Small intestine (tissue), 7 donors: Measurements from ENCODE around the gene TMEM125. TPM values are rescaled to one million over a fixed set of nuclear protein-coding genes. Genes with fewer than 3 reads are reported as not detected.
A peak's percentile ranks its signal among the peaks of the same experiment; 100 is the strongest.

Source experiments
- DNase-seq, 2 donors: peaks; one replicate each; pipeline versions ENCODE4 v3.0.0 to v3.0.0-alpha.2; 2013
- FAIRE-seq: peaks from 2 replicates; lab custom pipeline; 2012; peaks lifted over from hg19 to GRCh38; lab: Jason Lieb, UNC
- H3K27ac ChIP-seq, 3 donors: one replicate each; pipeline ENCODE4 v1.5.1; 2013; ENCODE audit warnings: low read length in 2 of 3, mild to moderate bottlenecking in 2 of 3, control low read depth in 1 of 3, inconsistent platforms in 1 of 3, low read depth in 1 of 3, moderate library complexity in 1 of 3
- H3K27me3 ChIP-seq, 3 donors: one replicate each; pipeline ENCODE4 v1.6.1; 2013; ENCODE audit warnings: low read length in 3 of 3, inconsistent platforms in 1 of 3; ENCODE audit not compliant: control insufficient read depth in 3 of 3, insufficient read depth in 3 of 3
- H3K36me3 ChIP-seq, 3 donors: one replicate each; pipeline ENCODE4 v1.6.1; 2013; ENCODE audit warnings: low read length in 3 of 3, inconsistent platforms in 1 of 3, low read depth in 1 of 3, mild to moderate bottlenecking in 1 of 3, moderate library complexity in 1 of 3; ENCODE audit not compliant: control insufficient read depth in 3 of 3, insufficient read depth in 2 of 3
- H3K4me1 ChIP-seq, 3 donors: one replicate each; pipeline ENCODE4 v1.6.1; 2013; ENCODE audit warnings: low read length in 2 of 3, inconsistent platforms in 1 of 3, low read depth in 1 of 3, mild to moderate bottlenecking in 1 of 3, moderate library complexity in 1 of 3; ENCODE audit not compliant: control insufficient read depth in 3 of 3, insufficient read depth in 2 of 3
- H3K4me3 ChIP-seq, 3 donors: one replicate each; pipeline ENCODE4 v1.5.1; 2013; ENCODE audit warnings: low read length in 3 of 3, control low read depth in 1 of 3, inconsistent platforms in 1 of 3, low read depth in 1 of 3, mild to moderate bottlenecking in 1 of 3, moderate library complexity in 1 of 3
- H3K9me3 ChIP-seq, 2 donors: one replicate each; pipeline ENCODE4 v1.6.1; 2013; ENCODE audit warnings: low read depth in 1 of 2, low read length in 1 of 2; ENCODE audit not compliant: control insufficient read depth in 2 of 2, insufficient read depth in 1 of 2
- WGBS, 3 donors: extraction: QIAGEN DNeasy Blood & Tissue Kit; methylation state at CpG; one replicate each; pipeline ENCODE4 v1.1.7; 2013; 5-methylcytosine and 5-hydroxymethylcytosine counted together
- polyA plus RNA-seq, 4 donors: library from polyadenylated mRNA; stranded (reverse) in 3 of 4; unstranded in 1 of 4; fragments of 200-250 nt in 3 of 4; fragments of 120-200 nt in 1 of 4; gene quantifications; one replicate each; pipeline versions ENCODE4 v1.2.1 to v1.2.3, GENCODE V29; 2013
- donor health status: healthy with polysubstance abuse.
- donor health status: control.
- donor health status: control.
- donor health status: Bipolar disorder and iron deficiency.
- donor health status: healthy.

The TMEM125 gene
- polyA plus RNA-seq, 4 donors = 38.3 to 94.3 (median 68.5) TPM

DNA sequence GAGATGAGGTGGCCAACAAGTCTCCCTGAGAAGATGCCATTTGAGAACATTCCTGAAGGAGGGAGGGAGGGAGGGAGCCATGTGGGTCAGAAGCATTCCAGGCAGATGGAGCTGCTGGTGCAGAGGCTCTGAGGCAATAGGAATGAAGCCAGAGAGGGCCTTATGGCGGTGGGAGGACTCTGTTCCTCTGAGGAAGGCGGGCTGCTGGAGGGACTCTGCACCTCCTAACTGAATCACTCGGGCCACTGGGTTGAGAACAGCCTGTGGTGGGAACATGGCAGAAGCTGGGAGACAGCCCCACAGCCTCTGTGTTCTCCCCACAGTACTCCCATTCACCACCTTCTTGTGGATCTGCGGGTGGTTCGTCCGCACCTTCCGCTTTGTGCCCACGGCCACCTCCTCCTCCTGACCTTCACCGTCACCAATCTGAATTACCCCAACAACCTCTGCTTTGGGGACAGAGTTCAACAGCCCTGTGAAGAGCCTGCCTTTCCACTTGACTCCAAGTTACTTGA is 2.4 kb upstream of the TMEM125 start:
- no peak overlapping the region for H3K4me3 ChIP-seq
- peaks cover 4 to 24% (median 4%) of the 10 kb centered on the region in 3 donors for H3K4me1 ChIP-seq
- WGBS, 3 donors = 11 to 59% (median 53%) methylated on average over 9 of the region's 9 CpGs
- FAIRE-seq = no peak
- no peaks in the 10 kb centered on the region for H3K27me3 ChIP-seq
- peak overlapping the region; percentile 25 to 84 (median 70) for H3K27ac ChIP-seq
- peak; percentile 89 to 92 for DNase-seq
- peaks cover 0 to 3% of the 10 kb centered on the region in 2 donors for H3K9me3 ChIP-seq
- H3K36me3 ChIP-seq = peaks cover 0 to 3% (median 0%) of the 10 kb centered on the region in 3 donors

DNA sequence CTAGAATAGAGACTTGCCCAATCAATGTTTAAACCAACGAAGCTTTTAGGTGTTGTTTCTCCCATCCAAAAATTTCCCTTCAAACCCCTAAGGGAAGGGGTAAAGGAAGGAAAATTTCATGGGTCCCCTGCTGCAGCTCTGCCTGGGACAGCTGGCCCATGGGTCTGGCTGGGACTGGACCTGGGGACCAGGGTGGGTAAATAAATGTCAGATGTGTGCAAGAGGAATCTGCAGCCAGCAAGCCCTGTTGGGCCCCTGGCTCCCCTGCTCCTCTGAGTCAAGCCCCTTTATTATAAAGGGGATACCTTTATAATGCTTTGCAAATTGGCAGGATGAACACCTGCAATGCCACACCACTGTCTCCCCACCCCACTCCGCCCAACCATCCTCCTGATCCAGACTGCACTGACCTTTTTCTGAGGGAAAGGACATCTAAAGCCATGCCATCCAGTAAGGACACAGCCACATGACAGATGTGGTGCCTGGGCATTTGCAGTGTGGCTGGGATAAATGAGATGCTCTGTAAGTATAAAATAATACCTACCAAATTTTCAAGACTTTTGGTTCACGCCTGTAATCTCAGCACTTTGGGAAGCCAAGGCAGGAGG is 1.9 kb upstream of the TMEM125 start:
- Histone ChIP-seq H3K36me3 (peaks cover 0 to 9% (median 0%) of the 10 kb centered on the region in 3 donors), H3K27me3 (no peaks in the 10 kb centered on the region), H3K4me3 (no peak overlapping the region), H3K4me1 (peaks cover 4 to 24% (median 4%) of the 10 kb centered on the region in 3 donors), H3K9me3 (peaks cover 0 to 3% of the 10 kb centered on the region in 2 donors), H3K27ac (peak overlapping the region; percentile 25 to 84 (median 70))
- no peak for FAIRE-seq
- DNase-seq = no peak
- WGBS, 3 donors = 68 to 82% (median 70%) methylated on average over 3 of the region's 3 CpGs

DNA sequence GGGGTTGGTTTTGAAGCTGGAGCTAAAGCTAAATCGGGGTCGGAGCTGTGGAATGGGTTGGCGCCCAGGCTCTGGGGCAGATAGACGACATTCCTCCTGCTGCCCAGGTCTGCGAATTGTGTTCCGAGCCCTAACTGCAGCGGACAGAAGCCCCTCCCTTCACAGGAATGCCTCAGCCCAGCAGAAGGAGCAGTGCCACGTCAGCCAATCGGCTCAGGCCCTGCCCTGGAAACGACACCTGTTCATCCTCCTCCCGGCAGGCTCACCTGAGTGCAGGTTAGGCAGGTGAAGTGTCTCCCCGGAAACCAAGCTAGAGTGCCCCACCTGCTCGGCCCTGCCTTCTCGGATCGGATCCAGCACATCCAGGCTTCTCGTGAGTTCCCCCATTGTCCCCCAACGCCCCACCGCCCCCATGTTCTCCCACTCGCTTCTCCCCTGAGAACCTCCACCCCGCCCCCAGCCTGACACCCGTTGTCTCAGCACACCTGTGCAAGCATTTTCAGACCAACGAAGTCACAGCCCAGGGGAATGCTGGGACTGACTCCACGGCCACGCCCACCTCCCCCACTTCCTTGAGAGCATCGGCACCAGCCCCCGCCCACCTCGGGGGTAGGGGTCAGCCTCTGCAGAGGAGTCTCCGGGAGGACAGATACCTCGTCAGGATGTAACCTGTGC is 775 bp downstream of the TMEM125 start:
- Histone ChIP-seq H3K4me1 (peaks cover 4 to 41% (median 4%) of the 10 kb centered on the region in 3 donors), H3K36me3 (peaks cover 0 to 17% (median 0%) of the 10 kb centered on the region in 3 donors), H3K9me3 (no peaks in the 10 kb centered on the region), H3K27me3 (no peaks in the 10 kb centered on the region), H3K27ac (peak overlapping the region; percentile 84 to 91 (median 87)), H3K4me3 (peak overlapping the region in 2 of 3 donors; percentile 47 to 55)
- FAIRE-seq (no peak), DNase-seq (peak; percentile 94 to 97)
- WGBS, 3 donors = 2 to 7% (median 6%) methylated on average over 28 to 29 of the region's 29 CpGs

DNA sequence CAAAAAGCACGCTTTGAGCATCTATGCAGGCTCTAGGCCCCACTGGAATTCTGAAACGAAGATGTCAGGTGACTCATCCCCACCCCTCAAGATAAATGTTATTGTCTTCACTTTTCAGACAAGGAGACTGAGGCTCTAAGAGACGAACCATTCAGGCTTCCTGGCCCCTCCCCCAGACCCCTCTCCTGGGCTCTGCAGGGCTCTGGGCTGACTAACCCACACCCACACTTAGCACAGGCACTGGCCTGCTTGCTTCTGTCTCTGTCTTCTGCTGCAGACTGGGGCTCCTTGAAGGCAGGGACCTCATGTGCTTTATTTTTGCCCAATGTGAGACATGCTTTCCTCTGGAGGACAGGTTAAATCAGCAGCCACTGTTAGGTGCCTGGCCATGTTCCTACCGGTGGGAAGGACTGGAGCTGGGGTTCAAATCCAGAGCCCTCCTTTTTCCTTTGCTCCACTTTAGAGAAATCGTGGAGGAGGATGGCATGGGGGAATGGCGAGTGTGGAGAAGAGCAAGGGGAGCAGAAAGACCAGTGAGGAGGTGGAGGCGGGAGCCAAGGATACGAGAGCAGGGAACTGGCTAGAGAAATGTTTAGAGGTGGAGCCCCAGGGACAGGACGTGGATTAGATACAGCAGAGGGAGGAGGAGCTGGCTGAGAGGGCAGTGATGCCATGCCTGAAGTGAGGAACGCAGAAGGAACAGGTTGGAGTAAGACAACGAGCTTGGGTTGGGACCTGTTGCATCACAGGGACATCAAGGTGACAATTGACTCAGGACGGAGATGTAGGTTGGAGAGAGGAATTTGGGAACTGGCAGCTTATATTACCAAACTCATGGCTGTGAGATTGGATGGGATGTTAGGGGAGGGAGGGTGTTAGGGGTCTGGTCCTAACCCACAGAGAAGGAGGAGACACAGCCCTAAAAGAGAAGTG is 1.7 kb downstream of the TMEM125 start:
- peak overlapping the region in 2 of 3 donors; percentile 47 to 55 for H3K4me3 ChIP-seq
- FAIRE-seq (no peak), DNase-seq (no peak)
- no peaks in the 10 kb centered on the region for H3K9me3 ChIP-seq
- H3K36me3 ChIP-seq = peaks cover 0 to 17% (median 0%) of the 10 kb centered on the region in 3 donors
- H3K27ac ChIP-seq = peak overlapping the region; percentile 43 to 84 (median 72)
- WGBS, 3 donors = 46 to 69% (median 54%) methylated on average over 12 of the region's 12 CpGs
- no peaks in the 10 kb centered on the region for H3K27me3 ChIP-seq
- peaks cover 4 to 44% (median 4%) of the 10 kb centered on the region in 3 donors for H3K4me1 ChIP-seq

DNA sequence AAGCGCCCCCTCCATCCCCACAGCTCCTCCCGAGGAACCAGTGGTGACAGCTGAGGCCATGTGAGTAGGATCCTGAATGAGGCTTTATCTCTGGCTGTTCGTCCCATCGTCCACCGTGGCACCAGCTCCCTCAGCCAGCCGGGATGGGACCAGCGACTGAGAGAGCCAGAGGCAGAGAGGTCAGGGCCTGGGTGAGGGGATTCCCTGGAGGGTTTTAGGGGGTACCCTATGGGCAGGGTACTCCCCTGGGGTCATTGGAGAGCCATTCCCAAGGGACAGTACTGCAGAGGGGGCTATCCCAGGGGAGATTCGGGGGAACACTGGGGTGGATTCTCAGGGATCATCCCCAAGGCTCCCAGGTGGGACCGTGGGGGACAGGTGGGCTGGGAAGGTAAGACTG is 2.4 kb downstream of the TMEM125 start:
- no peak overlapping the region for H3K27ac ChIP-seq
- H3K36me3 ChIP-seq = peaks cover 0 to 17% (median 0%) of the 10 kb centered on the region in 3 donors
- H3K9me3 ChIP-seq = no peaks in the 10 kb centered on the region
- no peaks in the 10 kb centered on the region for H3K27me3 ChIP-seq
- DNase-seq (no peak), FAIRE-seq (no peak)
- WGBS, 3 donors = 80 to 83% (median 81%) methylated on average over 9 of the region's 9 CpGs
- peaks cover 4 to 51% (median 11%) of the 10 kb centered on the region in 3 donors for H3K4me1 ChIP-seq
- no peak overlapping the region for H3K4me3 ChIP-seq

DNA sequence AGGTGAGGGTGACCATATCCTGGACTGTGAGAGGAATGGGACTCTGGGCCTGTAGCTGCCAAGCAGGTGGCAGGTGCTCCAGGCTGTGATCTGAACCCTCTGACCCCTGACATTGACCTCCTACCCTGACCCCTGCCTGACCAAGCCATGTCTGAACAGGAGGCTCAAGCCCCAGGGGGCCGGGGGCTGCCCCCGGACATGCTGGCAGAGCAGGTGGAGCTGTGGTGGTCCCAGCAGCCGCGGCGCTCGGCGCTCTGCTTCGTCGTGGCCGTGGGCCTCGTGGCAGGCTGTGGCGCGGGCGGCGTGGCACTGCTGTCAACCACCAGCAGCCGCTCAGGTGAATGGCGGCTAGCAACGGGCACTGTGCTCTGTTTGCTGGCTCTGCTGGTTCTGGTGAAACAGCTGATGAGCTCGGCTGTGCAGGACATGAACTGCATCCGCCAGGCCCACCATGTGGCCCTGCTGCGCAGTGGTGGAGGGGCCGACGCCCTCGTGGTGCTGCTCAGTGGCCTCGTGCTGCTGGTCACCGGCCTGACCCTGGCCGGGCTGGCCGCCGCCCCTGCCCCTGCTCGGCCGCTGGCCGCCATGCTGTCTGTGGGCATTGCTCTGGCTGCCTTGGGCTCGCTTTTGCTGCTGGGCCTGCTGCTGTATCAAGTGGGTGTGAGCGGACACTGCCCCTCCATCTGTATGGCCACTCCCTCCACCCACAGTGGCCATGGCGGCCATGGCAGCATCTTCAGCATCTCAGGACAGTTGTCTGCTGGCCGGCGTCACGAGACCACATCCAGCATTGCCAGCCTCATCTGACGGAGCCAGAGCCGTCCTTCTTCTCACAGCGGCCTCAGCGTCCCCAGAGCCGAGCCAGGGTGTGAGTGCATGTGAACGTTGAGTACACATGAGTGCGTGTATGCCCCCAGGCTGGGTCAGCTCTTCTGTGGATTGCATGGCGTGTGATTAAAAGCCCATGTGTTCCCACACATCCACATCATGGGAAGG is 3.1 kb downstream of the TMEM125 start:
- no peak for FAIRE-seq
- H3K36me3 ChIP-seq = peaks cover 0 to 17% (median 0%) of the 10 kb centered on the region in 3 donors

DNA sequence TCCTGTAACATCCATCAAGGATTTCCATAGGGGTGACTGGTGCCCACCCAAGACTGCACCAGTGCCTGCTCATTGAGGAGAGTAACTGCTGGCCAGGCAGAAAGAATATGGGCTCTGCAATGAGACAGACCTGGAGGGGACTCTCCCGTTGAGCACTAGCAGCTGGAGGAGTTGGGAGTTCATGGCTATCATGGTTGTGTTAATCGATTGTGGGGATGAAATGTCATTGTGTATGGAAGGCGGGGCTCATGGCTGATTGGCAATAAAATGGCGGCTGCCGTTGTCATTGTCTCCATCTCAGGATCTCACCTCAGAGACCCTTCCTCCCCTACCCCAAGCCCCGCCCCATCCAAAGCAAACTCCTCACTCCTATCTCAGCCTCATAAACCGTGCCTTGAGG is 3.9 kb downstream of the TMEM125 start:
- no peak overlapping the region for H3K4me3 ChIP-seq

More for the DNA sequence above, 3.1 kb downstream of the TMEM125 start:
- H3K27me3 ChIP-seq = no peaks in the 10 kb centered on the region
- no peak overlapping the region for H3K4me3 ChIP-seq
- no peaks in the 10 kb centered on the region for H3K9me3 ChIP-seq
- H3K27ac ChIP-seq = no peak overlapping the region
- WGBS, 3 donors = 94 to 98% (median 96%) methylated on average over 35 to 46 of the region's 46 CpGs
- no peak for DNase-seq
- peaks cover 3 to 53% (median 12%) of the 10 kb centered on the region in 3 donors for H3K4me1 ChIP-seq

More for the DNA sequence above, 3.9 kb downstream of the TMEM125 start:
- 86 to 95% (median 93%) methylated on average over 7 of the region's 7 CpGs for WGBS, 3 donors
- no peak for FAIRE-seq
- peaks cover 0 to 22% (median 0%) of the 10 kb centered on the region in 3 donors for H3K36me3 ChIP-seq
- peaks cover 2 to 52% (median 9%) of the 10 kb centered on the region in 3 donors for H3K4me1 ChIP-seq
- DNase-seq = no peak
- H3K9me3 ChIP-seq = no peaks in the 10 kb centered on the region
- H3K27ac ChIP-seq = peak overlapping the region in 2 of 3 donors; percentile 25 to 42
- no peaks in the 10 kb centered on the region for H3K27me3 ChIP-seq
